Caco-2 (cell line): ENCODE measurements around the gene SPP2. TPM values are rescaled to one million over a fixed set of nuclear protein-coding genes. Genes with fewer than 3 reads are reported as not detected.

Source experiments
- BruUV-seq: library from RNA; stranded (reverse); fragments of 400-500 nt; replicated peaks from 2 replicates; lab custom pipeline; 2021; lab: Mats Ljungman, UMichigan
- CTCF ChIA-PET: fragments of 300-600 bp; sonication (Branson Sonifier 250); formaldehyde crosslinking; loops from one replicate; lab custom pipeline; 2022; ENCODE audit warnings: antibody characterized with exemption; lab: Charles Lee
- POLR2A ChIA-PET: fragments of 300-600 bp; sonication (Branson Sonifier 250); formaldehyde crosslinking; loops from one replicate; lab custom pipeline; 2022; ENCODE audit warnings: antibody characterized with exemption; lab: Charles Lee
- DNase-seq, 2 experiments: peaks; one replicate each; pipeline versions ENCODE4 v3.0.0 to v3.0.0-alpha.2; 2020 to 2022
- H3K27me3 ChIP-seq: replicated peaks from 2 replicates; pipeline ENCODE4 v1.6.0; 2011; ENCODE audit warnings: low read length; ENCODE audit not compliant: control insufficient read depth, insufficient read depth
- H3K36me3 ChIP-seq: 2 replicates; pipeline ENCODE4 v1.5.1; 2011; ENCODE audit warnings: low read length; ENCODE audit not compliant: control insufficient read depth, insufficient read depth
- H3K4me1 ChIP-seq: fragments of 250-450 bp; sonication (Bioruptor Pico); 2 replicates; pipeline ENCODE4 v1.5.1; 2020; ENCODE audit warnings: mild to moderate bottlenecking
- H3K4me3 ChIP-seq: 2 replicates; pipeline ENCODE4 v1.5.1; 2011; ENCODE audit warnings: low read depth, mild to moderate bottlenecking, control low read depth, low read length
- H3K9me3 ChIP-seq: fragments of 250-450 bp; sonication (Bioruptor Pico); 2 replicates; pipeline ENCODE4 v1.5.1; 2020; ENCODE audit warnings: mild to moderate bottlenecking, moderate library complexity
- H3K27ac Mint-ChIP-seq: one replicate; pipeline ENCODE4 v1.8.0; 2022; ENCODE audit warnings: mixed read lengths; ENCODE audit not compliant: unreplicated experiment
- H3K27me3 Mint-ChIP-seq: one replicate; pipeline ENCODE4 v1.8.0; 2022; ENCODE audit warnings: mixed read lengths; ENCODE audit not compliant: insufficient read depth, unreplicated experiment
- H3K36me3 Mint-ChIP-seq: one replicate; pipeline ENCODE4 v1.8.0; 2022; ENCODE audit warnings: mild to moderate bottlenecking, mixed read lengths; ENCODE audit not compliant: insufficient read depth, unreplicated experiment
- H3K4me1 Mint-ChIP-seq: one replicate; pipeline ENCODE4 v1.8.0; 2022; ENCODE audit warnings: low read depth, mixed read lengths; ENCODE audit not compliant: unreplicated experiment
- H3K4me3 Mint-ChIP-seq: one replicate; pipeline ENCODE4 v1.8.0; 2022; ENCODE audit warnings: mild to moderate bottlenecking, moderate library complexity, mixed read lengths; ENCODE audit not compliant: unreplicated experiment
- H3K9me3 Mint-ChIP-seq: one replicate; pipeline ENCODE4 v1.8.0; 2022; ENCODE audit warnings: mixed read lengths; ENCODE audit not compliant: unreplicated experiment
- CTCF ChIP-seq, 2 experiments: fragments of 200-600 bp in 1 of 2; IDR thresholded peaks; 1 replicate in 1 of 2; 2 replicates in 1 of 2; pipeline versions ENCODE4 v1.5.1 to v1.8.0; 2011 to 2022; ENCODE audit warnings: antibody characterized with exemption in 1 of 2, control low read depth in 1 of 2, inconsistent platforms in 1 of 2, low read depth in 1 of 2, low read length in 1 of 2, mild to moderate bottlenecking in 1 of 2, moderate library complexity in 1 of 2; ENCODE audit not compliant: insufficient read depth in 1 of 2, severe bottlenecking in 1 of 2, unreplicated experiment in 1 of 2
- intact Hi-C: fragments of 100-400 bp; cut with micrococcal nuclease; formaldehyde crosslinking; loops from one replicate; pipeline ENCODE4 v1.10.0; 2022; ENCODE audit not compliant: unreplicated experiment
- total RNA-seq: library from RNA; stranded (reverse); gene quantifications from 2 replicates; pipeline ENCODE4 v1.2.3, GENCODE V29; 2022

SPP2 gene
- total RNA-seq, 1 experiment from 2014 or later: not detected

GRCh38 chr2:234058881-234059280, 8.4 kb downstream of the SPP2 start:
- no peak for DNase-seq
- ChIA-PET CTCF (no interaction called here), POLR2A (no interaction called here)

DNA sequence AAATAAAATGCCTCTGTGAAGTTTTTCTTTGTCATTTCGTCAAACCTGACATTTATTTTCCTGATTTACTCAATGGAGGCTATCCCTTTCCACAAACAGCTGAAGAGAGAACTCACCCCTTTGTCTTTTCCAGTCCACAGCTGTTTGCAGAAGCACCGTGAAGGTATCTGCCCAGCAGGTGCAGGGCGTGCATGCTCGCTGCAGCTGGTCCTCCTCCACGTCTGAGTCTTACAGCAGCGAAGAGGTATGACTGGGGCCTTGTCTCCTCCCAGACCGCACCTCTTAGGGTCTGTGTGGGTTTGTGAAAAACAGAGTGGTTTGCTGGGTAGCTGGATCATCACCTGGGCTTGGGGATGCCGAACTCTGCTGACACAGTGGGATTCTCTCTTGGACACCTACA, 9.7 kb downstream of the SPP2 start:
- TF ChIP-seq CTCF (IDR thresholded peaks at IDR 0.05; ENCODE audit: insufficient read depth in 1 of 2, low read depth in 1 of 2, low read length in 1 of 2, severe bottlenecking in 1 of 2, unreplicated experiment in 1 of 2): no peak
- ChIA-PET POLR2A (no interaction called here), CTCF (no interaction called here)
- no peaks in the 10 kb centered on the region for H3K4me1 ChIP-seq
- no peaks in the 10 kb centered on the region for H3K4me1 Mint-ChIP-seq
- H3K4me3 ChIP-seq: no peak overlapping the region
- DNase-seq: no peak
- peaks cover 10% of the 10 kb centered on the region for H3K27me3 Mint-ChIP-seq
- no peak overlapping the region for H3K4me3 Mint-ChIP-seq
- no peak overlapping the region for H3K27ac Mint-ChIP-seq
- no peaks in the 10 kb centered on the region for H3K9me3 ChIP-seq
- no peaks in the 10 kb centered on the region for H3K36me3 Mint-ChIP-seq
- no peaks in the 10 kb centered on the region for H3K27me3 ChIP-seq
- intact Hi-C loops: no loop called here
- H3K36me3 ChIP-seq: no peaks in the 10 kb centered on the region
- BruUV-seq: no TSS peak
- H3K9me3 Mint-ChIP-seq: no peaks in the 10 kb centered on the region

More at GRCh38 chr2:234058881-234059280, 8.4 kb downstream of the SPP2 start:
- Histone ChIP-seq H3K9me3 (no peaks in the 10 kb centered on the region), H3K4me1 (no peaks in the 10 kb centered on the region), H3K27me3 (no peaks in the 10 kb centered on the region), H3K36me3 (no peaks in the 10 kb centered on the region), H3K4me3 (no peak overlapping the region)
- no peak overlapping the region for H3K27ac Mint-ChIP-seq
- BruUV-seq: no TSS peak
- H3K36me3 Mint-ChIP-seq: no peaks in the 10 kb centered on the region
- no peaks in the 10 kb centered on the region for H3K4me1 Mint-ChIP-seq
- no peak for TF ChIP-seq CTCF (IDR thresholded peaks at IDR 0.05; ENCODE audit: insufficient read depth in 1 of 2, low read depth in 1 of 2, low read length in 1 of 2, severe bottlenecking in 1 of 2, unreplicated experiment in 1 of 2)
- intact Hi-C loops: no loop called here
- H3K4me3 Mint-ChIP-seq: no peak overlapping the region
- no peaks in the 10 kb centered on the region for H3K9me3 Mint-ChIP-seq
- peaks cover 10% of the 10 kb centered on the region for H3K27me3 Mint-ChIP-seq

- Mint-ChIP-seq H3K27ac (no peak overlapping the region), H3K27me3 (peaks cover 10% of the 10 kb centered on the region), H3K4me1 (no peaks in the 10 kb centered on the region), H3K9me3 (no peaks in the 10 kb centered on the region), H3K4me3 (no peak overlapping the region), H3K36me3 (no peaks in the 10 kb centered on the region)
- no TSS peak for BruUV-seq
- H3K36me3 ChIP-seq: no peaks in the 10 kb centered on the region
- H3K27me3 ChIP-seq: no peaks in the 10 kb centered on the region
- CTCF ChIA-PET: no interaction called here
- POLR2A ChIA-PET: no interaction called here
- no peak for DNase-seq
- no peak for TF ChIP-seq CTCF (IDR thresholded peaks at IDR 0.05; ENCODE audit: insufficient read depth in 1 of 2, low read depth in 1 of 2, low read length in 1 of 2, severe bottlenecking in 1 of 2, unreplicated experiment in 1 of 2)
- H3K4me3 ChIP-seq: no peak overlapping the region
- intact Hi-C loops: no loop called here
- no peaks in the 10 kb centered on the region for H3K4me1 ChIP-seq
- no peaks in the 10 kb centered on the region for H3K9me3 ChIP-seq
Measured at GRCh38 chr2:234061624-234062257, 11.2 kb downstream of the SPP2 start.
